ENCODE results near the gene CDK18.

The CDK18 gene

GRCh38 chr1:205570796-205571537 lies 66.5 kb downstream of the CDK18 start:
- DNase-seq (ENCODE audit: low spot score): no peak

- no peak for DNase-seq (ENCODE audit: low spot score)
Observed at GRCh38 chr1:205571747-205572146, 67.3 kb downstream of the CDK18 start.

GRCh38 chr1:205572421-205572820 lies 68.0 kb downstream of the CDK18 start:
- no peak for DNase-seq (ENCODE audit: low spot score)

GRCh38 chr1:205575294-205575885 lies 70.9 kb downstream of the CDK18 start:
- DNase-seq (ENCODE audit: low spot score): no peak

GRCh38 chr1:205576011-205576410 lies 71.5 kb downstream of the CDK18 start:
- no peak for DNase-seq (ENCODE audit: low spot score)

GRCh38 chr1:205576805-205577761 lies 72.6 kb downstream of the CDK18 start:
- DNase-seq (ENCODE audit: low spot score): no peak

GRCh38 chr1:205577874-205578658 lies 73.6 kb downstream of the CDK18 start:
- no peak for DNase-seq (ENCODE audit: low spot score)

- DNase-seq (ENCODE audit: low spot score): no peak
Observed at GRCh38 chr1:205578780-205579571, 74.5 kb downstream of the CDK18 start.

GRCh38 chr1:205579711-205580110 lies 75.2 kb downstream of the CDK18 start:
- DNase-seq (ENCODE audit: low spot score): no peak

GRCh38 chr1:205580140-205580922 lies 75.9 kb downstream of the CDK18 start:
- no peak for DNase-seq (ENCODE audit: low spot score)

- no peak for DNase-seq (ENCODE audit: low spot score)
Observed at GRCh38 chr1:205580923-205581180, 76.4 kb downstream of the CDK18 start.

GRCh38 chr1:205581321-205581980 lies 77.0 kb downstream of the CDK18 start:
- DNase-seq (ENCODE audit: low spot score): no peak

GRCh38 chr1:205582046-205582445 lies 77.6 kb downstream of the CDK18 start:
- DNase-seq (ENCODE audit: low spot score): no peak

Measured in RKO (cell line).